GM23248 (cell line): ENCODE data around the gene NHLH1.

Source experiments
- EZH2 ChIP-seq: fragments of 200-600 bp; sonication (generic); IDR thresholded peaks from 2 replicates; pipeline ENCODE4 v1.6.1; 2018; ENCODE audit warnings: antibody characterized with exemption, mild to moderate bottlenecking; ENCODE audit not compliant: insufficient read depth, poor library complexity, severe bottlenecking
- EZH2phosphoT487 ChIP-seq: fragments of 200-600 bp; sonication (generic); IDR thresholded peaks from 2 replicates; pipeline ENCODE4 v1.6.1; 2018; ENCODE audit warnings: antibody characterized with exemption, moderate library complexity, mild to moderate bottlenecking, low read depth; ENCODE audit not compliant: insufficient read depth

DNA sequence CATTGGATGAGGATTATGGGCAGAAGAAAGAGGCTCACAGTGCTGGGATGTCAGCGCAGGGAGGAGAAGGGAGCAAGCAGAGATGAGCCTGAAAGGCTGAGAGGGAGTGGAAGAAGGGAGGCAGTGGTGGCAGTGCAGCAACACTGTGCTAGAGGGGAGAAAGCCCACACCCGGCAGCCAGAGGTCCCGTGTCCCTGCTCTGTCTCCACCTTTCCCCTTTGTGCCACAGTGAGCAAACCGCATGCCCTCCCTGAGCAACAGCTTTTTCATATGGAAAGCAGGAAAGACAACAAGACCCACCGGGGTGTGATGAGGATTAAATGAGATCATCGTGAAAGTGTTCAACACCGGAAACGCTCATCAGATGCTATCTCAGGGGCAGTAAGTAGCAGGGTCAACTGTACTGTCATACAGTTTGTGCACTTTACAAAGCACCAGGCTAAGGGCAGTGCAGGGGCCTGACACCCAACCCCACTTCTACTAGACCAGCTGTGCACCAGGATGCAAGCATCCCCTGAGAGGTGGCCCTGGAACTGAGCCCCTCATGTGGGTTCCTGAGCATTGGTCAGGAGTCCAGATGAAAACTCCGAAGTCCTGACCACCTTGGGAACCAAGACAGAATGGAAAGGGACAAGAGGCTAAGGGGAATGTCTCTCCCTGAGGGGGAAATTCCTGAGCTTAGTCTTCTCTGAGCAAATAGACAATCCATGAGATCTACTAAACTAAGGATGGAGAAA is 9.1 kb downstream of the NHLH1 start:
- TF ChIP-seq EZH2 (no peak), EZH2phosphoT487 (no peak)
